ENCODE data around the gene CANX.

CANX gene

GRCh38 chr5:179762079-179762780 is 63.5 kb downstream of the CANX start:
- Histone ChIP-seq H3K27me3 (replicated peaks; ENCODE audit: insufficient read depth, low read length) (no peaks in the 10 kb centered on the region), H3K9me3 (replicated peaks; ENCODE audit: insufficient read depth, low read length) (no peaks in the 10 kb centered on the region), H3K4me2 (ENCODE audit: low read depth, low read length) (no peak overlapping the region), H3K4me1 (ENCODE audit: low read length) (peaks cover 20% of the 10 kb centered on the region; the same call in 1 of the 2 replicates), H2AFZ (ENCODE audit: low read length) (no peak overlapping the region), H3K9ac (ENCODE audit: low read length) (no peak overlapping the region), H3K9me2 (replicated peaks; ENCODE audit: insufficient read depth, low read length) (no peaks in the 10 kb centered on the region), H4K20me1 (ENCODE audit: insufficient read depth, low read length) (peaks cover 18% of the 10 kb centered on the region), H3K4me3 (ENCODE audit: low read length) (no peak overlapping the region), H3K27ac (ENCODE audit: low read length) (peak overlapping the region; percentile 9; the same call in 1 of the 2 replicates), H3K36me3 (replicated peaks; ENCODE audit: insufficient read depth, low read length) (peaks cover 6% of the 10 kb centered on the region; the same call in 1 of the 2 replicates), H3F3A (ENCODE audit: insufficient read depth, low read length) (peaks cover 15% of the 10 kb centered on the region), H3K79me2 (ENCODE audit: low read length) (peaks cover 92% of the 10 kb centered on the region)
- peak; percentile 18 for DNase-seq
- TF ChIP-seq EZH2 (optimal IDR thresholded peaks at IDR 0.05; ENCODE audit: low read depth, low read length) (no peak), CTCF (IDR thresholded peaks at IDR 0.05; ENCODE audit: low read length) (no peak), EZH2phosphoT487 (IDR thresholded peaks at IDR 0.05; ENCODE audit: low read length) (no peak)

GRCh38 chr5:179762781-179763176 is 64.0 kb downstream of the CANX start:
- Histone ChIP-seq H3K36me3 (replicated peaks; ENCODE audit: insufficient read depth, low read length) (peaks cover 6% of the 10 kb centered on the region; the same call in 1 of the 2 replicates), H3K4me2 (ENCODE audit: low read depth, low read length) (no peak overlapping the region), H3F3A (ENCODE audit: insufficient read depth, low read length) (peaks cover 15% of the 10 kb centered on the region), H3K4me3 (ENCODE audit: low read length) (no peak overlapping the region), H3K9me3 (replicated peaks; ENCODE audit: insufficient read depth, low read length) (no peaks in the 10 kb centered on the region), H2AFZ (ENCODE audit: low read length) (no peak overlapping the region), H3K27me3 (replicated peaks; ENCODE audit: insufficient read depth, low read length) (no peaks in the 10 kb centered on the region), H3K79me2 (ENCODE audit: low read length) (peaks cover 92% of the 10 kb centered on the region), H4K20me1 (ENCODE audit: insufficient read depth, low read length) (peaks cover 18% of the 10 kb centered on the region), H3K9ac (ENCODE audit: low read length) (no peak overlapping the region), H3K27ac (ENCODE audit: low read length) (peak overlapping the region; percentile 9; the same call in 1 of the 2 replicates), H3K9me2 (replicated peaks; ENCODE audit: insufficient read depth, low read length) (no peaks in the 10 kb centered on the region), H3K4me1 (ENCODE audit: low read length) (peaks cover 20% of the 10 kb centered on the region; the same call in 1 of the 2 replicates)
- TF ChIP-seq CTCF (IDR thresholded peaks at IDR 0.05; ENCODE audit: low read length) (no peak), EZH2 (optimal IDR thresholded peaks at IDR 0.05; ENCODE audit: low read depth, low read length) (no peak), EZH2phosphoT487 (IDR thresholded peaks at IDR 0.05; ENCODE audit: low read length) (no peak)
- no peak for DNase-seq

- peaks cover 15% of the 10 kb centered on the region for H3F3A ChIP-seq (ENCODE audit: insufficient read depth, low read length)
- peaks cover 89% of the 10 kb centered on the region for H3K79me2 ChIP-seq (ENCODE audit: low read length)
- no peaks in the 10 kb centered on the region for H3K9me3 ChIP-seq (replicated peaks; ENCODE audit: insufficient read depth, low read length)
- H3K36me3 ChIP-seq (replicated peaks; ENCODE audit: insufficient read depth, low read length): peaks cover 6% of the 10 kb centered on the region; the same call in 1 of the 2 replicates
- H4K20me1 ChIP-seq (ENCODE audit: insufficient read depth, low read length): peaks cover 18% of the 10 kb centered on the region
- no peak overlapping the region for H3K27ac ChIP-seq (ENCODE audit: low read length)
- H3K27me3 ChIP-seq (replicated peaks; ENCODE audit: insufficient read depth, low read length): no peaks in the 10 kb centered on the region
- no peak overlapping the region for H2AFZ ChIP-seq (ENCODE audit: low read length)
- no peak overlapping the region for H3K4me2 ChIP-seq (ENCODE audit: low read depth, low read length)
- H3K4me1 ChIP-seq (ENCODE audit: low read length): peaks cover 20% of the 10 kb centered on the region; the same call in 1 of the 2 replicates
- no peak overlapping the region for H3K4me3 ChIP-seq (ENCODE audit: low read length)
- no peaks in the 10 kb centered on the region for H3K9me2 ChIP-seq (replicated peaks; ENCODE audit: insufficient read depth, low read length)
- DNase-seq: peak; percentile 55
- H3K9ac ChIP-seq (ENCODE audit: low read length): no peak overlapping the region
- TF ChIP-seq EZH2 (optimal IDR thresholded peaks at IDR 0.05; ENCODE audit: low read depth, low read length) (no peak), CTCF (IDR thresholded peaks at IDR 0.05; ENCODE audit: low read length) (peak; percentile 89)
Measured at GRCh38 chr5:179763215-179763945, 64.6 kb downstream of the CANX start.
